DMS79 (cell line): Measurements from ENCODE around the gene PLD1.
"Not testable (repeated sequence)": the region's sequence is repeated elsewhere in the genome, so short reads cannot be mapped to it uniquely, and the experiment has no call there.

Source experiments
- DNase-seq: peaks from one replicate; lab custom pipeline; 2025; lab: John Stamatoyannopoulos, UW

PLD1 gene

GRCh38 chr3:171615686-171616085, 194.6 kb downstream of the PLD1 start:
- DNase-seq: no peak

- no peak for DNase-seq
Measured at GRCh38 chr3:171615281-171615680, 195.0 kb downstream of the PLD1 start.

- no peak for DNase-seq
Measured at GRCh38 chr3:171614318-171614921, 195.9 kb downstream of the PLD1 start.

GRCh38 chr3:171607452-171607851, 202.8 kb downstream of the PLD1 start:
- DNase-seq: no peak

- DNase-seq: no peak
Measured at GRCh38 chr3:171606151-171606751, 204.0 kb downstream of the PLD1 start.

GRCh38 chr3:171604370-171604769, 205.9 kb downstream of the PLD1 start:
- no peak for DNase-seq

- no peak for DNase-seq
Measured at GRCh38 chr3:171602072-171602471, 208.2 kb downstream of the PLD1 start.

GRCh38 chr3:171600030-171600429, 210.3 kb downstream of the PLD1 start:
- no peak for DNase-seq

GRCh38 chr3:171598990-171599389, 211.3 kb downstream of the PLD1 start:
- no peak for DNase-seq

- DNase-seq: no peak
Measured at GRCh38 chr3:171592786-171593185, 217.5 kb downstream of the PLD1 start.

GRCh38 chr3:171591070-171591469, 219.2 kb downstream of the PLD1 start:
- DNase-seq: no peak

GRCh38 chr3:171586274-171586673, 224.0 kb downstream of the PLD1 start:
- no peak for DNase-seq

GRCh38 chr3:171585039-171585438, 225.2 kb downstream of the PLD1 start:
- DNase-seq: no peak

GRCh38 chr3:171584100-171584499, 226.2 kb downstream of the PLD1 start:
- no peak for DNase-seq

GRCh38 chr3:171574556-171575240, 235.6 kb downstream of the PLD1 start:
- no peak for DNase-seq

GRCh38 chr3:171569571-171570132, 240.6 kb downstream of the PLD1 start:
- no peak for DNase-seq

GRCh38 chr3:171568766-171569165, 241.5 kb downstream of the PLD1 start:
- DNase-seq: no peak

- peak; percentile 11 for DNase-seq
Measured at GRCh38 chr3:171566803-171567422, 243.4 kb downstream of the PLD1 start.

GRCh38 chr3:171565481-171566058, 244.7 kb downstream of the PLD1 start:
- peak; percentile 63 for DNase-seq

- no peak for DNase-seq
Measured at GRCh38 chr3:171564748-171565480, 245.4 kb downstream of the PLD1 start.

- no peak for DNase-seq
Measured at GRCh38 chr3:171563298-171563697, 247.0 kb downstream of the PLD1 start.

- not testable (repeated sequence) for DNase-seq
Measured at GRCh38 chr3:171562459-171562858, 247.8 kb downstream of the PLD1 start.
